WTC11 (cell line): ENCODE results near the gene ENTPD6. TPM values are rescaled to one million over a fixed set of nuclear protein-coding genes. Genes with fewer than 3 reads are reported as not detected.

Experiments used
- ATAC-seq: fragments of 200-7000 bp; cut with Tn5 transposase; 2 replicates; pipeline ENCODE4 v1.10.0; 2021; ENCODE audit warnings: mild to moderate bottlenecking, moderate library complexity
- CTCF ChIA-PET: fragments of 300-600 bp; sonication (Branson Sonifier 250); formaldehyde crosslinking; loops from one replicate; lab custom pipeline; 2021; ENCODE audit warnings: antibody characterized with exemption; lab: Charles Lee
- POLR2A ChIA-PET: fragments of 350-600 bp; sonication (Branson Sonifier 250); formaldehyde crosslinking; loops from one replicate; lab custom pipeline; 2021; ENCODE audit warnings: antibody characterized with exemption; lab: Charles Lee
- DNase-seq: peaks from one replicate; pipeline ENCODE4 v3.0.0; 2021; ENCODE audit warnings: low spot score
- H3K27ac Mint-ChIP-seq: 2 replicates; pipeline ENCODE4 v1.8.0; 2021; ENCODE audit warnings: mixed read lengths
- H3K27me3 Mint-ChIP-seq: 2 replicates; pipeline ENCODE4 v1.8.0; 2021; ENCODE audit warnings: low read depth, mild to moderate bottlenecking, moderate library complexity, mixed read lengths
- H3K36me3 Mint-ChIP-seq: 2 replicates; pipeline ENCODE4 v1.8.0; 2021; ENCODE audit warnings: mixed read lengths
- H3K4me1 Mint-ChIP-seq: 2 replicates; pipeline ENCODE4 v1.8.0; 2022; ENCODE audit warnings: mixed read lengths
- H3K4me3 Mint-ChIP-seq: 2 replicates; pipeline ENCODE4 v1.8.0; 2021; ENCODE audit warnings: mild to moderate bottlenecking, moderate library complexity, mixed read lengths
- H3K9me3 Mint-ChIP-seq: 2 replicates; pipeline ENCODE4 v1.8.0; 2021; ENCODE audit warnings: mixed read lengths
- CBFB ChIP-seq: sonication (generic); formaldehyde crosslinking; IDR thresholded peaks from 2 replicates; pipeline ENCODE4 v1.8.1; 2022; ENCODE audit warnings: mild to moderate bottlenecking, low read depth, missing genetic modification reagents
- CDX4 ChIP-seq: fragments of 250-450 bp; sonication (Bioruptor Pico); IDR thresholded peaks from 2 replicates; pipeline ENCODE4 v1.9.0; 2021; ENCODE audit warnings: moderate library complexity, mild to moderate bottlenecking, inconsistent platforms, borderline replicate concordance
- CREB1 ChIP-seq: sonication (generic); formaldehyde crosslinking; IDR thresholded peaks from 2 replicates; pipeline ENCODE4 v1.8.0; 2023; ENCODE audit warnings: mild to moderate bottlenecking, missing genetic modification reagents
- EMX1 ChIP-seq: fragments of 250-450 bp; sonication (Bioruptor Pico); IDR thresholded peaks from 2 replicates; pipeline ENCODE4 v1.8.0; 2021; ENCODE audit warnings: mild to moderate bottlenecking
- ESRRA ChIP-seq: sonication (generic); formaldehyde crosslinking; IDR thresholded peaks from 2 replicates; pipeline ENCODE4 v1.8.1; 2022; ENCODE audit warnings: mild to moderate bottlenecking, missing genetic modification reagents, borderline replicate concordance
- GABPB1 ChIP-seq: sonication (generic); formaldehyde crosslinking; IDR thresholded peaks from 2 replicates; pipeline ENCODE4 v1.8.1; 2023; ENCODE audit warnings: mild to moderate bottlenecking, missing genetic modification reagents
- IRF2 ChIP-seq: sonication (generic); formaldehyde crosslinking; IDR thresholded peaks from 2 replicates; pipeline ENCODE4 v1.8.0; 2022; ENCODE audit warnings: low read depth, missing genetic modification reagents, borderline replicate concordance
- JAZF1 ChIP-seq: fragments of 250-450 bp; sonication (Bioruptor Pico); IDR thresholded peaks from 2 replicates; pipeline ENCODE4 v1.9.0; 2021; ENCODE audit warnings: moderate library complexity, mild to moderate bottlenecking, inconsistent platforms
- JUN ChIP-seq: sonication (generic); formaldehyde crosslinking; IDR thresholded peaks from 2 replicates; pipeline ENCODE4 v1.8.0; 2023; ENCODE audit warnings: mild to moderate bottlenecking, missing genetic modification reagents
- KAT7 ChIP-seq: sonication (generic); formaldehyde crosslinking; IDR thresholded peaks from 2 replicates; pipeline ENCODE4 v1.8.1; 2023; ENCODE audit warnings: missing genetic modification reagents, mild to moderate bottlenecking, borderline replicate concordance
- MLX ChIP-seq: sonication (generic); formaldehyde crosslinking; IDR thresholded peaks from 2 replicates; pipeline ENCODE4 v1.8.1; 2023; ENCODE audit warnings: mild to moderate bottlenecking, missing genetic modification reagents, moderate library complexity
- NR2C2 ChIP-seq: sonication (generic); formaldehyde crosslinking; IDR thresholded peaks from 2 replicates; pipeline ENCODE4 v1.8.0; 2022; ENCODE audit warnings: mild to moderate bottlenecking, missing genetic modification reagents
- SMAD4 ChIP-seq: sonication (generic); formaldehyde crosslinking; IDR thresholded peaks from 2 replicates; pipeline ENCODE4 v1.8.0; 2022; ENCODE audit warnings: mild to moderate bottlenecking, missing genetic modification reagents
- TCF7 ChIP-seq: sonication (generic); formaldehyde crosslinking; IDR thresholded peaks from 2 replicates; pipeline ENCODE4 v1.8.0; 2022; ENCODE audit warnings: mild to moderate bottlenecking, low read depth, missing genetic modification reagents, moderate library complexity
- TEAD1 ChIP-seq: sonication (generic); formaldehyde crosslinking; IDR thresholded peaks from 2 replicates; pipeline ENCODE4 v1.8.0; 2022; ENCODE audit warnings: mild to moderate bottlenecking, missing genetic modification reagents
- ZNF138 ChIP-seq: sonication (generic); formaldehyde crosslinking; conservative IDR thresholded peaks from 2 replicates; pipeline ENCODE4 v1.8.1; 2022; ENCODE audit warnings: mild to moderate bottlenecking, moderate library complexity, missing genetic modification reagents
- total RNA-seq: library from RNA; stranded (reverse); gene quantifications from 3 replicates; pipeline ENCODE4 v1.2.3, GENCODE V29; 2021
- TF ChIP-seq, protein P1 (sequence below): sonication (generic); formaldehyde crosslinking; IDR thresholded peaks from 2 replicates; pipeline ENCODE4 v1.8.0; 2022; ENCODE audit warnings: mild to moderate bottlenecking, missing genetic modification reagents
- TF ChIP-seq, protein P2 (sequence below): sonication (generic); formaldehyde crosslinking; IDR thresholded peaks from 2 replicates; pipeline ENCODE4 v1.8.1; 2022; ENCODE audit warnings: mild to moderate bottlenecking, moderate library complexity, missing genetic modification reagents
- TF ChIP-seq, protein P3 (sequence below): sonication (generic); formaldehyde crosslinking; IDR thresholded peaks from 2 replicates; pipeline ENCODE4 v1.8.0; 2023; ENCODE audit warnings: missing genetic modification reagents, mild to moderate bottlenecking, borderline replicate concordance
- TF ChIP-seq, protein P4 (sequence below): sonication (generic); formaldehyde crosslinking; IDR thresholded peaks from 2 replicates; pipeline ENCODE4 v1.8.0; 2023; ENCODE audit warnings: missing genetic modification reagents
- TF ChIP-seq, protein P5 (sequence below): sonication (generic); formaldehyde crosslinking; IDR thresholded peaks from 2 replicates; pipeline ENCODE4 v1.8.0; 2022; ENCODE audit warnings: mild to moderate bottlenecking, missing genetic modification reagents

The ENTPD6 gene
- total RNA-seq, 1 experiment from 2014 or later: 56.9 TPM

DNA sequence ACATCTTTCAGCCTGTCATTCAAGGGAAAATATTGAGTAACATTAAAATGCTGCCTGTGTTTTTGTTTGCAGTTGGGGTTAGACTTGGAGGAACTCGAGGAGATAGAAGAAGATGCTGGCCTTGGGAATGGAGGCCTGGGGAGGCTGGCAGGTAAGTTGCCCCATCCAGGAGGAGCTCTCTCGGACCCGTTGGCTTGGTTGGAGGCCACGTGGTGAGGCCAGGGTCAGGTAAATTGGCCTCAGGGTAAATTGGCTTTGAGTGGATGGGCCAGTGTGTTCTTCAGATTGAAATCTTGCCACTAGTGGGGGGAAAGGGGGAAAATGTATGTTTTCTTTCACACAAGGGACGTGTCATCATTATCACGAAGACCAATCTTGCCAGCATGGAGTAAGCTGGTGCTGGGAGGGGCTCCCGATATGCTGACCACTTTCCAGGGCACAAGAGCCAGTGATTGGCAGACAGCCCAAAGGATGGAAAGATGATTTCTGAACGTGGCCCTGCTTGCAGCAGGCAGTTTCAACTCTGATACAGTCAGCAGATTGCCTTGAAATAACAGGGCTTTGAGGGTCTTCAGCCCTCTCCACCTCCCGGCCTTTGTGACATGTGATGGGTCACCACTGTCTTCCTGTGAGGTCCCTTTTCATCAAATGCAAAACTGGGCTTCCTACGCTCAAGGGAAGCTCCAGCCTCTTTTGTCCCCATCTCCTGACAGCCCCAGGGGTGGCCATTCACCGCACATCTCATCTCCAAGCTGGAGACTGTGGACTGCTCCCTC, 73.7 kb downstream of the ENTPD6 start:
- H3K27ac Mint-ChIP-seq: no peak overlapping the region
- CTCF ChIA-PET: interaction anchor here (1.2 to 1.6 kb wide), 2 partner anchors 22 to 46 kb away, joined by 3 read pairs; no protein-coding TSS in a partner anchor
- peaks cover 7% of the 10 kb centered on the region for H3K9me3 Mint-ChIP-seq
- no peak for TF ChIP-seq TEAD1 (CRISPR knock-in tag)
- no peak for TF ChIP-seq GABPB1 (CRISPR knock-in tag)
- no peak for TF ChIP-seq TCF7 (CRISPR knock-in tag)
- TF ChIP-seq ESRRA (CRISPR knock-in tag): no peak
- TF ChIP-seq, protein P1, sequence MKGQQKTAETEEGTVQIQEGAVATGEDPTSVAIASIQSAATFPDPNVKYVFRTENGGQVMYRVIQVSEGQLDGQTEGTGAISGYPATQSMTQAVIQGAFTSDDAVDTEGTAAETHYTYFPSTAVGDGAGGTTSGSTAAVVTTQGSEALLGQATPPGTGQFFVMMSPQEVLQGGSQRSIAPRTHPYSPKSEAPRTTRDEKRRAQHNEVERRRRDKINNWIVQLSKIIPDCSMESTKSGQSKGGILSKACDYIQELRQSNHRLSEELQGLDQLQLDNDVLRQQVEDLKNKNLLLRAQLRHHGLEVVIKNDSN (CRISPR knock-in tag): no peak
- TF ChIP-seq JAZF1: no peak
- no peak for TF ChIP-seq ZNF138 (CRISPR knock-in tag)
- TF ChIP-seq IRF2 (CRISPR knock-in tag): no peak
- TF ChIP-seq, protein P2, sequence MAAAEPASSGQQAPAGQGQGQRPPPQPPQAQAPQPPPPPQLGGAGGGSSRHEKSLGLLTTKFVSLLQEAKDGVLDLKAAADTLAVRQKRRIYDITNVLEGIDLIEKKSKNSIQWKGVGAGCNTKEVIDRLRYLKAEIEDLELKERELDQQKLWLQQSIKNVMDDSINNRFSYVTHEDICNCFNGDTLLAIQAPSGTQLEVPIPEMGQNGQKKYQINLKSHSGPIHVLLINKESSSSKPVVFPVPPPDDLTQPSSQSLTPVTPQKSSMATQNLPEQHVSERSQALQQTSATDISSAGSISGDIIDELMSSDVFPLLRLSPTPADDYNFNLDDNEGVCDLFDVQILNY (CRISPR knock-in tag): no peak
- TF ChIP-seq CBFB (CRISPR knock-in tag): no peak
- TF ChIP-seq, protein P3, sequence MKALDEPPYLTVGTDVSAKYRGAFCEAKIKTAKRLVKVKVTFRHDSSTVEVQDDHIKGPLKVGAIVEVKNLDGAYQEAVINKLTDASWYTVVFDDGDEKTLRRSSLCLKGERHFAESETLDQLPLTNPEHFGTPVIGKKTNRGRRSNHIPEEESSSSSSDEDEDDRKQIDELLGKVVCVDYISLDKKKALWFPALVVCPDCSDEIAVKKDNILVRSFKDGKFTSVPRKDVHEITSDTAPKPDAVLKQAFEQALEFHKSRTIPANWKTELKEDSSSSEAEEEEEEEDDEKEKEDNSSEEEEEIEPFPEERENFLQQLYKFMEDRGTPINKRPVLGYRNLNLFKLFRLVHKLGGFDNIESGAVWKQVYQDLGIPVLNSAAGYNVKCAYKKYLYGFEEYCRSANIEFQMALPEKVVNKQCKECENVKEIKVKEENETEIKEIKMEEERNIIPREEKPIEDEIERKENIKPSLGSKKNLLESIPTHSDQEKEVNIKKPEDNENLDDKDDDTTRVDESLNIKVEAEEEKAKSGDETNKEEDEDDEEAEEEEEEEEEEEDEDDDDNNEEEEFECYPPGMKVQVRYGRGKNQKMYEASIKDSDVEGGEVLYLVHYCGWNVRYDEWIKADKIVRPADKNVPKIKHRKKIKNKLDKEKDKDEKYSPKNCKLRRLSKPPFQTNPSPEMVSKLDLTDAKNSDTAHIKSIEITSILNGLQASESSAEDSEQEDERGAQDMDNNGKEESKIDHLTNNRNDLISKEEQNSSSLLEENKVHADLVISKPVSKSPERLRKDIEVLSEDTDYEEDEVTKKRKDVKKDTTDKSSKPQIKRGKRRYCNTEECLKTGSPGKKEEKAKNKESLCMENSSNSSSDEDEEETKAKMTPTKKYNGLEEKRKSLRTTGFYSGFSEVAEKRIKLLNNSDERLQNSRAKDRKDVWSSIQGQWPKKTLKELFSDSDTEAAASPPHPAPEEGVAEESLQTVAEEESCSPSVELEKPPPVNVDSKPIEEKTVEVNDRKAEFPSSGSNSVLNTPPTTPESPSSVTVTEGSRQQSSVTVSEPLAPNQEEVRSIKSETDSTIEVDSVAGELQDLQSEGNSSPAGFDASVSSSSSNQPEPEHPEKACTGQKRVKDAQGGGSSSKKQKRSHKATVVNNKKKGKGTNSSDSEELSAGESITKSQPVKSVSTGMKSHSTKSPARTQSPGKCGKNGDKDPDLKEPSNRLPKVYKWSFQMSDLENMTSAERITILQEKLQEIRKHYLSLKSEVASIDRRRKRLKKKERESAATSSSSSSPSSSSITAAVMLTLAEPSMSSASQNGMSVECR (CRISPR knock-in tag): no peak
- peaks cover 35% of the 10 kb centered on the region for H3K36me3 Mint-ChIP-seq
- H3K27me3 Mint-ChIP-seq: no peaks in the 10 kb centered on the region
- H3K4me1 Mint-ChIP-seq: no peaks in the 10 kb centered on the region
- POLR2A ChIA-PET: interaction anchor here (0.9 kb wide), 1 partner anchor 17 kb away, joined by 3 read pairs; no protein-coding TSS in a partner anchor
- DNase-seq (peak; percentile 7), ATAC-seq (no peak)
- no peak overlapping the region for H3K4me3 Mint-ChIP-seq

DNA sequence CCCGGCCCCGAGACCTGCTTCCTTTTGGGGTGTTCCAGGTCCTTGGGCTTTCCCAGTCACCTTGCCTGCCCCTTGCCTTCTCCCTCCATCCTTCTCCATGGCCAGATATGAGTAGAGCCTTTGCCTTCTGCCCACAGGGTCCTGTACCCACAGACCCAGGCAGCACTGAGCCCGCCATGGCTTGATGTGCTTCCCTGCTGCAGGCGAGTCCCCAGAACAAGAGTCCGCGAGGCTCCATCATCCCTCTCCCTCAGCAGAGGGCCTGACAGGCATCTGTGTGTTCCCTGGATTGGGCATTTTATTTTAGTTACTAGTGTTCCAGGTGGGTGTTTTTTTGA, 74.3 kb downstream of the ENTPD6 start:
- CTCF ChIA-PET: interaction anchor here (1.2 kb wide), 1 partner anchor 45 kb away, joined by 3 read pairs; no protein-coding TSS in a partner anchor
- H3K27ac Mint-ChIP-seq: no peak overlapping the region
- no peaks in the 10 kb centered on the region for H3K27me3 Mint-ChIP-seq
- POLR2A ChIA-PET: interaction anchor here (0.9 kb wide), 1 partner anchor 16 kb away, joined by 3 read pairs; no protein-coding TSS in a partner anchor
- no peak overlapping the region for H3K4me3 Mint-ChIP-seq
- DNase-seq: no peak
- no peaks in the 10 kb centered on the region for H3K4me1 Mint-ChIP-seq
- peaks cover 34% of the 10 kb centered on the region for H3K36me3 Mint-ChIP-seq
- ATAC-seq: no peak
- TF ChIP-seq KAT7 (CRISPR knock-in tag): no peak
- no peak for TF ChIP-seq CREB1
- no peak for TF ChIP-seq NR2C2 (CRISPR knock-in tag)
- TF ChIP-seq SMAD4 (CRISPR knock-in tag): no peak
- TF ChIP-seq EMX1 (CRISPR knock-in tag): no peak
- H3K9me3 Mint-ChIP-seq: peaks cover 1% of the 10 kb centered on the region; the same call in 1 of the 2 replicates

DNA sequence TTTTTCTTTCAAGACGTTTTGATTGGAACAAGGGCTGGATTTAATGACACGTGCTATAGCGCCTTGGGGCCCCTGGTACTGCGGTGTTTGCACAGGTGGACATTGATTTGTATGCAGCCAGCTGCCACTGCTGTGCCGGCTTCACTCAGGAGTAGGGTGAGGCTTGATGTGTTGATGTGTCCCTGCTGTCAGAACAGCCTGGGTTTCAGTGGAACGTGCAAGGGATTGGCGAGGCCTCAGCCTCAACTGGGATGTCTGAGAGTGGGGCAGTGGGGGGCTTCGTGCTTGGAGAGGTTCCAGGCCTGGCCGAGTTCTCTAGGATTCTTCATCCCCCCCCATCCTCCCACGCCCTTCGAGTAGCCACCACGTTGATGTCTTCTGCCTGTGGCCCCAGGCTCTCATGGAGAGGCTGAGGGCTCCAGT, 75.3 kb downstream of the ENTPD6 start:
- H3K4me3 Mint-ChIP-seq: no peak overlapping the region
- ChIA-PET CTCF (no interaction called here), POLR2A (no interaction called here)
- no peaks in the 10 kb centered on the region for H3K27me3 Mint-ChIP-seq
- H3K36me3 Mint-ChIP-seq: peaks cover 34% of the 10 kb centered on the region
- H3K9me3 Mint-ChIP-seq: no peaks in the 10 kb centered on the region
- DNase-seq (peak; percentile 3), ATAC-seq (no peak)
- no peak overlapping the region for H3K27ac Mint-ChIP-seq
- no peaks in the 10 kb centered on the region for H3K4me1 Mint-ChIP-seq
- TF ChIP-seq TCF7 (CRISPR knock-in tag) (no peak), MLX (CRISPR knock-in tag) (no peak), JUN (CRISPR knock-in tag) (no peak), CDX4 (no peak), SMAD4 (CRISPR knock-in tag) (no peak)
- TF ChIP-seq, protein P4, sequence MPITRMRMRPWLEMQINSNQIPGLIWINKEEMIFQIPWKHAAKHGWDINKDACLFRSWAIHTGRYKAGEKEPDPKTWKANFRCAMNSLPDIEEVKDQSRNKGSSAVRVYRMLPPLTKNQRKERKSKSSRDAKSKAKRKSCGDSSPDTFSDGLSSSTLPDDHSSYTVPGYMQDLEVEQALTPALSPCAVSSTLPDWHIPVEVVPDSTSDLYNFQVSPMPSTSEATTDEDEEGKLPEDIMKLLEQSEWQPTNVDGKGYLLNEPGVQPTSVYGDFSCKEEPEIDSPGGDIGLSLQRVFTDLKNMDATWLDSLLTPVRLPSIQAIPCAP (CRISPR knock-in tag): no peak
- TF ChIP-seq, protein P2 (CRISPR knock-in tag): no peak
- TF ChIP-seq, protein P5, sequence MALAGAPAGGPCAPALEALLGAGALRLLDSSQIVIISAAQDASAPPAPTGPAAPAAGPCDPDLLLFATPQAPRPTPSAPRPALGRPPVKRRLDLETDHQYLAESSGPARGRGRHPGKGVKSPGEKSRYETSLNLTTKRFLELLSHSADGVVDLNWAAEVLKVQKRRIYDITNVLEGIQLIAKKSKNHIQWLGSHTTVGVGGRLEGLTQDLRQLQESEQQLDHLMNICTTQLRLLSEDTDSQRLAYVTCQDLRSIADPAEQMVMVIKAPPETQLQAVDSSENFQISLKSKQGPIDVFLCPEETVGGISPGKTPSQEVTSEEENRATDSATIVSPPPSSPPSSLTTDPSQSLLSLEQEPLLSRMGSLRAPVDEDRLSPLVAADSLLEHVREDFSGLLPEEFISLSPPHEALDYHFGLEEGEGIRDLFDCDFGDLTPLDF (CRISPR knock-in tag): no peak
